SU-DHL-6 (cell line): ENCODE measurements around the gene PARVA.

Experiments used
- CTCF ChIP-seq: fragments of 200-600 bp; sonication (generic); IDR thresholded peaks from one replicate; pipeline ENCODE4 v1.5.1; 2017; ENCODE audit warnings: antibody characterized with exemption, mild to moderate bottlenecking, low read length, moderate library complexity; ENCODE audit not compliant: insufficient read depth, poor library complexity, severe bottlenecking
- EZH2phosphoT487 ChIP-seq: fragments of 200-600 bp; sonication (generic), shearing (Covaris generic); conservative IDR thresholded peaks from 2 replicates; pipeline ENCODE4 v1.6.1; 2018; ENCODE audit warnings: mild to moderate bottlenecking, antibody characterized with exemption, low read length, moderate library complexity, mixed read lengths

GRCh38 chr11:12362857-12363256, 14.5 kb upstream of the PARVA start:
- no peak for TF ChIP-seq CTCF
- no peak for TF ChIP-seq EZH2phosphoT487
